ENCODE data around the gene KHNYN.

KHNYN gene

DNA sequence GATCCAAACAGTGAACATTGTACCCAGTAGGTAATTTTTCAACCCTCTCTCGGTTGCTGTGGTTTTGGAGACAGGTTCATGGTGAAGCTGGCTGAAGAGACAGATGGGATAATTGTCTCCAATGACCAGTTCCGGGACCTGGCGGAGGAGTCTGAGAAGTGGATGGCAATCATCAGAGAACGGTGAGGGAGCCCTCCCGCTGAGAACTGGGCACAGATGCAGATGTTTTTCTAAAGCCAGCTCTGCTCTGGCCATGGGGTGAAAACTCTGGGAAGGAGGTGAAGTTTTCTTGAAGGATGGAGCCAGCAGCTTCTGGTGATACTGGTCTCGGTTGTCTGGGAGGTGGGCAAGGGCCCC, 6.2 kb downstream of the KHNYN start:
- no peak overlapping the region for H3K4me3 ChIP-seq (ENCODE audit: low read length)
- peaks cover 29% of the 10 kb centered on the region for H3K4me1 ChIP-seq (ENCODE audit: control insufficient read depth, insufficient read depth, low read length)
- H3K4me2 ChIP-seq (ENCODE audit: low read length): no peak overlapping the region
- peaks cover 72% of the 10 kb centered on the region for H3K36me3 ChIP-seq (ENCODE audit: insufficient read depth, low read length)
- no peaks in the 10 kb centered on the region for H3K27me3 ChIP-seq (ENCODE audit: control insufficient read depth, insufficient read depth, low read length)
- H3K9ac ChIP-seq (ENCODE audit: low read depth, low read length): no peak overlapping the region
- no peaks in the 10 kb centered on the region for H3K9me3 ChIP-seq (replicated peaks; ENCODE audit: low read length)

DNA sequence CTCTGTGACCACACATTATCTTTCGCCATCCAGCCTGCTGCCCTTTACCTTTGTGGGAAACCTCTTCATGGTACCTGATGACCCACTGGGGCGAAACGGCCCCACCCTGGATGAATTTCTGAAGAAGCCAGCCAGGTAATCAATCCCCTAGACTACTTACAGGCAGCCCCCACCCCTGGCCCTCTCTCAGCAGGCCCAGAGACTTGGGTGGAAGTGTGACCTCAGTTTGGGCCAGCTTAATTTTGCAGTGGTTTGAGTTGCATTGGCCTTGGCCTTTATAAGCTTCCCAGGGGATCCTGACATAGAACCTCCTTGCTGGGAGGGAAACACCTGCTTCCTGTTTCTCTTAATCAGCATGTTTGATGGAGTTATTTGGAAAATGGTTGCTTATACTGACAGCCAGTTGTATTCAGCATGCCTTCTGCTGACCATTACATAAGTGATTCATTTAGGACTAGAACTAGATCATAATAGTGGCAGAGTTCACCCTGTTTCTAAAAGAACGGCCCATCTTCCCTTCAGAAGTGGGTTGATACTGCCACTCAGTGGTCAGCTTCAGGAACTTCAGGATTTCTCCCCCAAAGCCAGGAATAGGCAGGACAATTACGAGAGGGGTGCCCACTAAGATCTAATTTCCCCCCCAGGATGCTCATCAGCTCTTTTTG, 6.7 kb downstream of the KHNYN start:
- no peaks in the 10 kb centered on the region for H3K9me3 ChIP-seq (replicated peaks; ENCODE audit: low read length)
- H3K4me3 ChIP-seq (ENCODE audit: low read length): no peak overlapping the region
- H3K4me1 ChIP-seq (ENCODE audit: control insufficient read depth, insufficient read depth, low read length): peaks cover 29% of the 10 kb centered on the region
- H3K36me3 ChIP-seq (ENCODE audit: insufficient read depth, low read length): peaks cover 72% of the 10 kb centered on the region
- no peak overlapping the region for H3K9ac ChIP-seq (ENCODE audit: low read depth, low read length)
- H3K27me3 ChIP-seq (ENCODE audit: control insufficient read depth, insufficient read depth, low read length): no peaks in the 10 kb centered on the region
- H3K4me2 ChIP-seq (ENCODE audit: low read length): no peak overlapping the region

DNA sequence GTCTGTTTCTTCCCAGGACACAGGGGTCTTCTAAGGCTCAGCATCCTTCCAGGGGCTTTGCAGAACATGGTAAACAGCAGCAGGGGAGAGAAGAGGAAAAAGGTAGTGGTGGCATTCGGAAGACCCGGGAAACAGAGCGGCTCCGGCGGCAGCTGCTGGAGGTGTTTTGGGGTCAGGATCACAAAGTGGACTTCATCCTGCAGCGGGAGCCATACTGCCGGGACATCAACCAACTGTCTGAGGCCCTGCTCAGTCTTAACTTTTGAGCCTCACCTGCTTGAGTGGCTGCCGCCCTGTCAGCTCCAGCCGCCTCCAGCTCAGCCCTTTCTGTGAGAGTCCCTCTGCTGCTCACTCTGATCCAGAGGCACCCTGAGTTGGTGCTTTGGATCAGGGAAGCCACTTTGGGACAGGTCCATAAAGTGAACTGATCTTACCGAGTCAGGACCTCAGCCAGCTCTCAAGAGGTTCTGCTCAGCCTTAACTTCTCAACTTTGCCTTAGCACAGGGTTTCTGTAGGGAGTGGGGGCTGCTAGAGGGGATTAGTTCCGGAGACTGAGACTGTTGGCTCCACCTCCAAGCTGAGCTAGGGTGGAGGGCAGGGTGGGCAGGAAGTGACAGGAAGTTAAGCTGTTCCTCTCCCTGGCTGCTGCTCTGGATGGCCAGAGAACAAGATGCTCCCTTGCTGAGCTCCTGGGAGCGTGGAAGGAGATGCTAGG, 7.4 kb downstream of the KHNYN start:
- Histone ChIP-seq H3K36me3 (ENCODE audit: insufficient read depth, low read length) (peaks cover 69% of the 10 kb centered on the region), H3K4me3 (ENCODE audit: low read length) (no peak overlapping the region), H3K4me1 (ENCODE audit: control insufficient read depth, insufficient read depth, low read length) (peaks cover 27% of the 10 kb centered on the region), H3K27me3 (ENCODE audit: control insufficient read depth, insufficient read depth, low read length) (no peaks in the 10 kb centered on the region), H3K9me3 (replicated peaks; ENCODE audit: low read length) (no peaks in the 10 kb centered on the region), H3K9ac (ENCODE audit: low read depth, low read length) (no peak overlapping the region), H3K4me2 (ENCODE audit: low read length) (no peak overlapping the region)

- Histone ChIP-seq H3K4me1 (ENCODE audit: control insufficient read depth, insufficient read depth, low read length) (peaks cover 22% of the 10 kb centered on the region), H3K4me2 (ENCODE audit: low read length) (no peak overlapping the region), H3K36me3 (ENCODE audit: insufficient read depth, low read length) (peaks cover 64% of the 10 kb centered on the region), H3K9ac (ENCODE audit: low read depth, low read length) (no peak overlapping the region), H3K27me3 (ENCODE audit: control insufficient read depth, insufficient read depth, low read length) (no peaks in the 10 kb centered on the region), H3K9me3 (replicated peaks; ENCODE audit: low read length) (no peaks in the 10 kb centered on the region), H3K4me3 (ENCODE audit: low read length) (no peak overlapping the region)
These were observed 7.9 kb downstream of the KHNYN start for GRCh38 chr14:24437736-24438067.

DNA sequence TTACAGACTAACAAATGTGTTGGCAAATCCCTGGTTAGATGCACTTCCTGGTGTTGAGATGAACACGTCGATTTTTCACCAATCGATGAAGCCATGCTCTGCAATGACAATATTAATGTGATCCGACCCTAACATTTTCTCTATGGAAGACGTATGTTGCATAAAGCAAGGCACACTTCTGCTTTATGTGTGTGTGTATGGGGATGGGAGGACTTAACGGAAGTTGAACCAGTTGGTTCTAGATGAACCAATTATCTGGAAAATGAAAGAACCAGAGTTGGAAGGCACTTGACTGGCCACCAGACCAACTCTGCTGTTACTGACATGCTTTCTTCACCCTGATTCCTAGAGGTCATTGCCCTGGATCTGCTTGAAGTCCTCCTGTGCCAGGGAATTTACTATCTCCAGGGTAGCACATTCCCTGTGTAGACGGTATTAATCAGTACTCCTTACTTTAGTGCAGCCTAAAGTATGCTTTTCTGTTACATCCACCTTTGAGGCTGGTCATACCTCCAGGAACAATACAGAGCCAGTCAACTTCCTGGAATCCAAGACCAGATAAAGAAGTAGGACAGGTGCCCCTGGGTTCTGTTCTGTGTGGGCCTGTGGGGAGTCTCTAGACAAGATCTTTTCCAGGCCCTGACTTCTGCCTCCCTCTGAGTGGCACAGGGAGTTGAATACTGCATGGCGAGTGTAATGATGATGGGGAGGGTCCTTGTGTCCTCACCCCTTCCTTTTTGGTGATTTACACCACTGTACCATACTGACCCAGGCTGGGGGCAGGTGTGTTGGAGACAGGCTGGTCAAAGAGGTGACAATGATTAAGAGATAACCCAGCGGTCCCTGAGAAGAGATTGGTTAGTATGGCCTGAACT, 8.7 kb downstream of the KHNYN start:
- H3K4me2 ChIP-seq (ENCODE audit: low read length): no peak overlapping the region
- no peak overlapping the region for H3K4me3 ChIP-seq (ENCODE audit: low read length)
- peaks cover 18% of the 10 kb centered on the region for H3K4me1 ChIP-seq (ENCODE audit: control insufficient read depth, insufficient read depth, low read length)
- H3K36me3 ChIP-seq (ENCODE audit: insufficient read depth, low read length): peaks cover 56% of the 10 kb centered on the region
- H3K27me3 ChIP-seq (ENCODE audit: control insufficient read depth, insufficient read depth, low read length): no peaks in the 10 kb centered on the region
- H3K9ac ChIP-seq (ENCODE audit: low read depth, low read length): no peak overlapping the region
- H3K9me3 ChIP-seq (replicated peaks; ENCODE audit: low read length): no peaks in the 10 kb centered on the region

DNA sequence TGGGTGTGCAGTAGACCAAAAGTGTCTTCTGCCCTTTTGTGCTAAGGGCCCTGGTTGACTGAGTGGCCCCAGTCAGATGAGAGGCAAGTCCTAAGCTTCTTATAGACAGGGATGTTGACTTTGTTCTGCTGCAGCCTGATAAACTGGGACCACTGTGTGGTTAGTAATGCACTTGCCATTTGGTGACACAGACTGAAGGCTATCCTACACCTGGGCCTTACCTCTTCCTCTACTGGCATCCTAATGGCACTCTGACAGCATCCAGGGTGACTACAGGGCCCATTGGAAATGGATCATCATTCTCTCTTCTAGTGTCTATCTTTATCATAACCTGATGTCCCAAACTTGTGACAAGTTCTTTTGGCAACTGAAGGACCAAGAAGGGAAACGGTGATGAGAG, 9.5 kb downstream of the KHNYN start:
- H3K27me3 ChIP-seq (ENCODE audit: control insufficient read depth, insufficient read depth, low read length): no peaks in the 10 kb centered on the region
- H3K4me1 ChIP-seq (ENCODE audit: control insufficient read depth, insufficient read depth, low read length): peaks cover 18% of the 10 kb centered on the region
- H3K36me3 ChIP-seq (ENCODE audit: insufficient read depth, low read length): peaks cover 48% of the 10 kb centered on the region
- H3K4me2 ChIP-seq (ENCODE audit: low read length): no peak overlapping the region
- H3K9ac ChIP-seq (ENCODE audit: low read depth, low read length): no peak overlapping the region
- H3K9me3 ChIP-seq (replicated peaks; ENCODE audit: low read length): no peaks in the 10 kb centered on the region
- H3K4me3 ChIP-seq (ENCODE audit: low read length): no peak overlapping the region

DNA sequence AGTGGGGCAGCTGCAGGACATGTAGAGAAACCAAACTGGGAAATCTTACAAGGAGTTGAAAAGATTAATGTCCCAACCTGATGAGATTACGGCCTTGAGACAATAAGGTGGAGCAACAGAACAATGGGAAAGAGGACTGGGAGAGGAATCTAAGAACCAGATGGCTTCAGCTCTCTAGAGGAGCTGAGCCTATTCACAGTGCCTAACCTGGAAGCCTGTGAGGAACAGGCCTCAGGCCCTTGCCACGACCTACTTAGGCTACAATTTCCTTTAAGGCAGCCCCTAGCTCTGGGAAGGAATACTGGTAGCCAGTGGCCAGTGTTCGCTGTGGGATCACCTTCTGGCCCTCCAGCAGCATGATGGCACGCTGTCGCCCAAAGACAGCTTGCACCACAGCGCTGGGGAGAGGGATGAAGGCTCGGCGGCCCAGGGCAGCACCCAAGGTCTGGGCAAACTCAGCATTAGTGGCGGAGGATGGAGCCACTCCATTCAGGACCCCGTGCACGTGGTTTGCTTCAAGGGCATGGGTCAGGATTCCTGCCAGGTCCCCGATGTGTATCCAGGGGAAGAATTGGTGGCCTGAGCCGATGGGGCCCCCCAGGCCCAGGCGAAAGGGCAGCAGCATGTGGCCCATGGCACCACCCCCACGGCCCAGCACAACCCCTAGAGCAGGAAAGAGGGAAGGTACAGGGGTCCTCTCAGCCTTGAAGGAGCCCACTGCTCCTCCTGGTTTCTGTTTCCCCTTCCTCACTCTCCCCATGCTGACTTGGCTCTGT, 10.3 kb downstream of the KHNYN start:
- Histone ChIP-seq H3K9me3 (replicated peaks; ENCODE audit: low read length) (no peaks in the 10 kb centered on the region), H3K4me1 (ENCODE audit: control insufficient read depth, insufficient read depth, low read length) (peaks cover 18% of the 10 kb centered on the region), H3K9ac (ENCODE audit: low read depth, low read length) (no peak overlapping the region), H3K4me2 (ENCODE audit: low read length) (peak overlapping the region; percentile 14), H3K27me3 (ENCODE audit: control insufficient read depth, insufficient read depth, low read length) (no peaks in the 10 kb centered on the region), H3K36me3 (ENCODE audit: insufficient read depth, low read length) (peaks cover 48% of the 10 kb centered on the region), H3K4me3 (ENCODE audit: low read length) (no peak overlapping the region)

- peaks cover 47% of the 10 kb centered on the region for H3K36me3 ChIP-seq (ENCODE audit: insufficient read depth, low read length)
- no peaks in the 10 kb centered on the region for H3K9me3 ChIP-seq (replicated peaks; ENCODE audit: low read length)
- H3K9ac ChIP-seq (ENCODE audit: low read depth, low read length): peak overlapping the region; percentile 94
- peak overlapping the region; percentile 94 for H3K4me2 ChIP-seq (ENCODE audit: low read length)
- peaks cover 18% of the 10 kb centered on the region for H3K4me1 ChIP-seq (ENCODE audit: control insufficient read depth, insufficient read depth, low read length)
- peak overlapping the region; percentile 79 for H3K4me3 ChIP-seq (ENCODE audit: low read length)
- no peaks in the 10 kb centered on the region for H3K27me3 ChIP-seq (ENCODE audit: control insufficient read depth, insufficient read depth, low read length)
These were observed 11.0 kb downstream of the KHNYN start for GRCh38 chr14:24440606-24441399.

DNA sequence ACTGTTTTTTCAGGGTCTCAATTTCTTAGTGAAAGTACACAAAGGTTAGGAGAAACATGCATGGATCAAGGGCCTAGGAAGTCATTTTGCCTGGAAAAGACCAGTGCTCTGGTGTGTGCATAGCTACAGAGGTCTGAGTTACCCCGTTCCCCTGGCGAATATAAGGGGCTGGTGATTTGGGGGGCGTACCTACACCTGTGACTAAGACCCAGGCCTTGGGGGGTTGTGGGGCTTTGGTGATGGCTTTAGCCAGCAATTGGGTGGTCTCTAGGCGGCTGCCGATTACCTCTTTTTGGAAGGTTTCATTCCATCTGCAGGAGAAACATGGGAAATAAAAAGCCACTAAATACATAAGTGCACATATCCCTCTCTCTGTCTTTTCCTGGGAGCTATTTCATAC, 11.7 kb downstream of the KHNYN start:
- no peaks in the 10 kb centered on the region for H3K9me3 ChIP-seq (replicated peaks; ENCODE audit: low read length)
- peak overlapping the region; percentile 94 for H3K9ac ChIP-seq (ENCODE audit: low read depth, low read length)

GRCh38 chr14:24441904-24442239, 12.1 kb downstream of the KHNYN start:
- Histone ChIP-seq H3K9me3 (replicated peaks; ENCODE audit: low read length) (no peaks in the 10 kb centered on the region), H3K9ac (ENCODE audit: low read depth, low read length) (peak overlapping the region; percentile 94), H3K4me1 (ENCODE audit: control insufficient read depth, insufficient read depth, low read length) (peaks cover 12% of the 10 kb centered on the region), H3K4me2 (ENCODE audit: low read length) (peak overlapping the region; percentile 94), H3K36me3 (ENCODE audit: insufficient read depth, low read length) (peaks cover 41% of the 10 kb centered on the region), H3K27me3 (ENCODE audit: control insufficient read depth, insufficient read depth, low read length) (no peaks in the 10 kb centered on the region), H3K4me3 (ENCODE audit: low read length) (peak overlapping the region; percentile 79)

More for the DNA sequence above, 11.7 kb downstream of the KHNYN start:
- no peaks in the 10 kb centered on the region for H3K27me3 ChIP-seq (ENCODE audit: control insufficient read depth, insufficient read depth, low read length)
- H3K36me3 ChIP-seq (ENCODE audit: insufficient read depth, low read length): peaks cover 42% of the 10 kb centered on the region
- H3K4me1 ChIP-seq (ENCODE audit: control insufficient read depth, insufficient read depth, low read length): peaks cover 13% of the 10 kb centered on the region
- H3K4me3 ChIP-seq (ENCODE audit: low read length): peak overlapping the region; percentile 79
- peak overlapping the region; percentile 94 for H3K4me2 ChIP-seq (ENCODE audit: low read length)

All from skeletal muscle satellite cell (primary cell).